DMS 273 (cell line): ENCODE data around the gene AHNAK.
A peak's percentile ranks its signal among the peaks of the same experiment; 100 is the strongest.
"Not testable (repeated sequence)": the region's sequence is repeated elsewhere in the genome, so short reads cannot be mapped to it uniquely, and the experiment has no call there.

Source experiments
- DNase-seq: peaks from one replicate; lab custom pipeline; 2025; ENCODE audit not compliant: unreplicated experiment; lab: John Stamatoyannopoulos, UW

AHNAK gene

DNA sequence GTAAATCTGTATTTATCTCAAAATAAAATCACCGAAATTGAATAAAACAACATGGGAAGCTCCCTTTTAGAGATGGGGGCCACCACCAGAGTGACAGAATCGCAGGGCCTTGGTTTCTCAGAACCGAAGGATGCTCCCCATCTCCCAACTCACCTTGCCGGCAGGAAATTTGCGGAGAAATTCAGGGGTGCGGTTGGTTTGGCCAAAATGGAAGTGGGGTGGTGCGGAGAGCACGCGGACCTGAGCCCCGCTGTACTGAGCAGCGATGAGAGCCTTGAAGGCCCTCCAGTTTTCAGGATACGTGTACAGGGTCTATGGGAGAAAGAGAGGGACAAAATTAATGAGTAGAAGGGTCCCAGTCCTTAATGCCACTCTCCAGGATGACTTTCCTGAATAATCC, 25.8 kb upstream of the AHNAK start:
- no peak for DNase-seq

DNA sequence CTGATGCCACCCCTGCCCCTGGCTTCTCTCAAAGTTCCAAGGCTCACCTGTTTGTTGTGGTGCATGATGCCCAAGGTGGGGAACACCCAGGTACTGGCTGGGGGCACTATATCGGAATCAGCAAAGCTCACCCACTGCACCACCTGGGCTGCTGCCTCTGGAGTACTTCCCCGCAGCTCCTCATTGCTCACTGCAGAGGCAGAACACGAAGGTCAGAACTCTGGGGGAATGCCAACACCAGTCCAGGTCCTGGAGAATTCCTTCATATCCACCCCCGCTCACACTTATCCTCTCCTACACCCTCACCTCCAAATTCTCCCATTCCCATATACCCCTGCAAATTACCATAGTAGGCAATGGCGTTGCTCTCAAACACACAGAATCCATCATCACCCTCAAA, 24.9 kb upstream of the AHNAK start:
- DNase-seq = not testable (repeated sequence)

DNA sequence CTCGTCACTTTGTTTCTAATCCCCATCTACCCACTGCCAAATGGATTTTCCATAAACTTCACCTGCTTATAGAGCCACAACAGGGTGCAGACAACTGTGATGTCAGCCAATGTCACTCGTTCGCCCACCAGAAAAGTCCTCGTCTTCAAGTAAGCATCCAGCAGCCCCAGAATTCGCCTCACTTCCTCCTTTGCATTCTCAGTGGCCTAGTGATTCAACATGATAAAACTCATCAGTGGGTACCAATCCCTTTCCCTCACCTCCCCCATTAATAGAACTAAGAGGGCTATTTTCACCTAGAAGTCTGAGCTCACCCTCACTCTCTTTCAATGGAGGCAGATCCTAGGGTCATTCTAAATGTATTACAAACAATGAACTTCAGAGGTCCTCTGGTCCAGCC, 24.3 kb upstream of the AHNAK start:
- DNase-seq = not testable (repeated sequence)

DNA sequence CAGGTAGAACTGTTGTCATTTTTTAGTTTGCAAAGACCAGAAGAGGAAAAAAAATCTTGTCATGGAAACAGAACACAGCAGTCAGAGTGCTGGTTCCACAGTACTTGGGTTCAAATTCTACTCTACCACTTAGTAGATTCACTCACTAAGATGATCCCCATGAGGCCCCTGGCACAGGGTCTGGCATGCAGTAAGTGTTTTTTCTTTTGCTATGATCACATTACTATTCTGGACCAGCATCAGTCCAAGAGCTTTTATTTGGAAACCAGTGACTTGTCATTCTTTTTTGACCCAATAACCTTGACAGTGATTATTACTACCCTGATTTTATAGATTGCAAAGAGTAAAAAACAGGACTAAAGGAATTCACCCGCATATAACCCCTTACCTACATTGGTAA, 23.0 kb upstream of the AHNAK start:
- DNase-seq = no peak

DNA sequence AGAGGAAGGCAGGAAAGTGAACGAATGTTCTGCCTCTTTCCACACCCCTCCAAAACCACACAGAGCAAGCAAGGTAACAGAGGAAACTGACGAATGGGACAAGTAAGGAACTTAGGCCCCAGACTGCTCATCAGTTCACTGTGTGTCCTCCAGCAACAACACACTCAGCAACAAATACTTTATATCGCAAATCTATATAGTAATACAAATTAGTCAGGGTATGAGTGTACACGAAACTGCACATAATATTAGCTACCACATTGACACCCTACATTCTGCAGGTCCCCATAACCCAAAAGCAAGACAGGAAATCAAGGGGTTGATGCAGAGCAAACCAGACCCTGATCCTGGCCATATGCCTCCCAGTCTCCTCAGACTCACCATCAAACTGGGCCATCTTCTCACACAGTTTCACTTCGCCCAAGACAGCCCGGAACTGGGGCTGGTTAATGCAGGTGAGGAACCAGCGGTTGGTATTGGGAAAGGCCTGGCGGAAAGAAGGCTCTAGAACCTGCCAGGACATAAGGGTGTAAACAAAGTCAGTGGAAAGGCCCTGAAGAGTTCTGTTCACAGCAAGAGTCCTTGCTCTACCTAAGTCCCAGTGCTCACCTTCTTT, 20.5 kb upstream of the AHNAK start:
- DNase-seq = no peak

DNA sequence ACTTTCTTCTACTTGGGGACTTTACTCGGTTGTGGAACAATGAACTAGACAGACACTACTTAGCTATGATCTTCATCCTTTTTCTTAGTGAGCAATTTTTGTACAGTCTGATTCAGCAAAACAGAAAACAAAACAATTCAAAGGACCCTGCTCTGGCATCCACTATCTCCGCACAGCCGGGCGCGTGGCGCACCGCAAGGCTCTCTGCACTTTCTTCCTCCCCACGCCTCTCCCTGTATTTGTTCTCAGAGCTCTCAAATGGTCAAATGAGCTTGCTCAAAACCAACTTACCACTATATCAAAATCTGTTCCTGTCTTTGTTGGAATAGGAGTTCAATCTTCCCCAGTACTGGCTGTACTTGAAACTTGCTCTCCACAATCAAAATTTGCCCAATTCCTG, 19.6 kb upstream of the AHNAK start:
- no peak for DNase-seq

DNA sequence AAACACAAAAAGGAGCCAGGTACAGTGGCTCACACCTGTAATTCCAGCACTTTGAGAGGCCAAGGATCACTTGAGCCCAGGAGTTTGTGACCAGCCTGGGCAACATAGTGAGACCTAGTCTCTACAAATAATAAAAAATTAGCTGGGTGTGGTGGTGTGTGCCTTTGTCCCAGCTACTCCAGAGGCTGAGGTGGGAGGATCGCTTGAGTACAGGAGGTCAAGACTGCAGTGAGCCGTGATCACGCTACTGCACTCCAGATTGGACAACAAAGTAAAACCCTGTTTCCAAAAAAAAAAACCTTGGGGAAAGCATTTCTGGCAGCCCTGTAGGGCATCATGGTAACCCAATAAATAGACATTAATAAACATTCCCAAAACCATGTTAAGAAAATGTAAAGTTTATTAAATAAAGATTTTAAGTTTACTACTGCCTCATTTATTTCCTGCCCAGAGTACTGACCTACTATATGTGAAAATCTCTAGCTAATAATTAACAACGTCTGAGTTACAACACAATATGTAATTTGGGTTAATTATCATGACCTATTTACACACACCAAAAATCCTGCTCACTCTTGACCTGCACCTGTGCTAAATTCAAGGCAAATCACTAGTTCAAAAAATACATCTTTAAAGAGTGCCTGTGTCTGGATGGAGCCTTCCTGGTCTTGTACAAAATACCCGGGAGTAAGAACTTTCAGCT, 18.6 kb upstream of the AHNAK start:
- no peak for DNase-seq

DNA sequence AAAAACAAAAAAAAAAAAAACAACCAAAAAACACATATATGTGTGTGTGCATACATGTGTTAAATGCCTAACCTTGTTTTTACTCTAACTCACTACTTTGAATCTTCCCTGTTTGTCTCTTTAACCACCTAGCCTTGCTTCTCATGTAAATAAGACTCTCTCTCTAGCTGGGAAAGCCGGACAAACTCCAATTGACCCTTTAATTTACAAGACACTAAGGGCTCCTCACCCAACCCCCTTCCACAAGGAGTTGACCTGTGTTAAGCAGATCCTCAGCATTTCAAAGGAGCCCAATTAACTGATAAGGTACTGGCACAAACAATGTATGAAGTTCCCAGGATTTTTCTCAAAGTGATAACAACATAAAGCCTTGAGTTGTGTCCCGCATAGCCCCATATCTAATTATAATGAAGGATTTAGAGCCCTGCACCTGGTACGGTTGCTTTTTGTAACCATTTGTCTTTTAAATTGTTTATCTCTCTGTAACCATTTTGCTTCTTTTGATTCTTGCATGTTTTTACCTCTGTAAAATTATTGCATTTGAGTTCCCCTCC, 15.1 kb upstream of the AHNAK start:
- not testable (repeated sequence) for DNase-seq

DNA sequence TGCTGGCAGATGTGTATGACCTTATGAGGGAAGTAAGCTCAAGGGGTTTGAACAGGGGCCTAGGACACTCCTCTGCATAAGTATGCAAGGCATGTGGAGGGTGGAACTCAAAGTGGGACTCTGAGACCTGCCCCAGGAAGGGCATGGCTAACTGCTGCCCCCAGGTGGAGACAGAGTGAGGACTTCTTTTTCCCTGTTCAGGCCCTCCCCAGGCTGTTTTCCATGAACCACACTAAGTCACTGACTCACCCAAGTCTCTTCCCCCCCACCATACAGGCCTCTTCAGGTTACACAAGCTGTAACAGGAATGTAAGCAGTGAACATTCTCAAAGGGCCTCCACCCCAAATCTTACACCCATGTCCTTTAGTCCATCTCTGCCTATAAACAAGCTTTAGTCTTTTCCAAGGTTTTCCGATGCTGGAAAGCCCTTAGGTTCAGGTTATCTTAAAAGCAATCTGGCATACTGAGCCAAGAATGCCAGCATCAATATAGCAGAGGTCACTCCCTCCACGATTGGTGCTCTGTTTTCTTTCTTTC, 14.0 kb upstream of the AHNAK start:
- DNase-seq = peak; percentile 90

DNA sequence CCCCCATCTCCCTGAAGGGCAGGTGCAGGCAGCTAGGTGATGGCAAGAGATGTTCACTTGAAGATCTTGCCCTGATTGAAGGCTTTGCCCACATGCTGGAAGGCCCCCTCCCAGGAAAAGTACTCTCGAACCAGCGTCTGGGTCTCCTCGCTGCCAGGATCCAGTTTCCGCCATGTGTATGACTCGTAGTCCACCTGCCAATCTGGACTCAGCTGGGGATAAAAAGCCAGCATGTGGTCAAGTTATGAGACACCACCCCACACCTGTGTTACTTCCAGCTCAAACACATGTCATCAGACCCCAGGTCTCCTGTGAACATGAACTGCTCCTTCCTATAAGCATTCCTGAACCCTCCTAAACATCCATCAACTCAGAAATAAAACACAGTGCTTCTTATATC, 13.0 kb upstream of the AHNAK start:
- not testable (repeated sequence) for DNase-seq

DNA sequence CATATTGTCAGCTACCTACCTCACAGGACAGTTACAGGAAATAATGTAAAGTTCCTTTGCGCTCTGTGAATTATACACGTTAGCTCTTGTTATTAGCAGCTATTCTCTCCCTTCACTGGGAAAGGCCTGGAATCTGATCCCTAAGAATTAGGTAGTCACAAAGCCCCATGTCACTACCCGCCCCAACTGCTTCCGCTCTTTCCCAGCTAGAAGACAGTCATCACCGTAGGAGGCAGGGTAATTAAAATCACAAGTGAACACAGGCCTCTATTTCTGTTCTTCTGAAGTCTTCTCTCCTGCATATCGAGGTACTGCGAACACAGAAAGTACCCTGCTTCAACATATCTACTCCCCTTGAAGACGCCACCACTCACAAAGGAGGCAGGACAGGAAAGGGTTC, 12.6 kb upstream of the AHNAK start:
- DNase-seq = no peak

DNA sequence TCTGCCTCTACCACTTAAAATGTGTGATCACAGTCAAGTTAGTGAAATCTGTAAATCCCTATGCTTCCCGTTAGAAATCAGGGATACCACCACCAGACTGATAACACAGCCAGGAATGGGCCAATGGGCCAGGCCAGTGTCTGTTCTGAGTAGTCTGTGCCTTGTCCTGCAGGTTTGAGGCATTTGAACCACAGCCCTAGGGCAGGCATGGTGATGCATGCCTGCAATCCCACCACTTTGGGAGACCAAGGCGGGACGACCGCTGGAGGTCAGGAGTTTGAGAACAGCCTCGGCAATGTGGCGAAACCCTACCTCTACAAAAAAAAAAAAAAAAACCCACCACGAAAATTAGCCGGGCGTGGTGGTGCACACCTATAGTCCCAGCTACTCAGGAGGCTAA, 12.1 kb upstream of the AHNAK start:
- DNase-seq = no peak

DNA sequence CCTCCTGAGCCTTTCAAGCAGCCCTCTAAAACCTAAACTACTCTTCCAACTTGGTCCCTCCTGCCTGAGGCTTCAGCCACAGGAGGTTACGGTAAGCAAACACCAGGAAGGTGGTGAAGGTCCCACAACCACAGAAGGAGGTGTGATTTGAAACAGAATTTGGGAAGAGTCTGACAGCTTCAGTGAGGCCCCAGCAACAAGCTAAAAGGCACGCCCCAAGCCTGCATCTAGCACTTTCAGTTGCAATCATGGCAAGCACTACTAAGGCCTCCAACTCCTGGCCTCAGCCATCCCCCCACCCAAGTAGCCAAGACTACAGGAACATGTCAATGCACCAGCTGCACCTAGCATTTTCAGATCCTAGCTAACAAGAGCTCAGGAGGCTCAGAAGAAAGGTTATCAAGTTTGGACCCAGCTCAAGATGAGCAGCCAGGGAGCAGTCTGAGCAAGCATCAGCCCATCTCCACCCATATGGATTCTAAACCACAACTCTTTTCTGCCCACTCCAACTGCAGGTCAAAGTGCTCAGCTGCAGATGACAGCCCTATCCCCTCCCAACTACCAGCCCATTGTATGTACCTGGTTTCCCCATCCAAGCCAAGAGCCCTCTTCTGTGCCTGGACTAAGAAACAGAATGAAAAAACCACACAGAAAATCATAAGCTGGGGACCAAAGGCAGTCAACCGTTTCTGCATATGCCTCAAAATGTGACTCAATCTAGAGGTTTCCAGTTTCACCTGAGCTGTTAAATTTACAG, 10.4 kb upstream of the AHNAK start:
- peak; percentile 63 for DNase-seq

DNA sequence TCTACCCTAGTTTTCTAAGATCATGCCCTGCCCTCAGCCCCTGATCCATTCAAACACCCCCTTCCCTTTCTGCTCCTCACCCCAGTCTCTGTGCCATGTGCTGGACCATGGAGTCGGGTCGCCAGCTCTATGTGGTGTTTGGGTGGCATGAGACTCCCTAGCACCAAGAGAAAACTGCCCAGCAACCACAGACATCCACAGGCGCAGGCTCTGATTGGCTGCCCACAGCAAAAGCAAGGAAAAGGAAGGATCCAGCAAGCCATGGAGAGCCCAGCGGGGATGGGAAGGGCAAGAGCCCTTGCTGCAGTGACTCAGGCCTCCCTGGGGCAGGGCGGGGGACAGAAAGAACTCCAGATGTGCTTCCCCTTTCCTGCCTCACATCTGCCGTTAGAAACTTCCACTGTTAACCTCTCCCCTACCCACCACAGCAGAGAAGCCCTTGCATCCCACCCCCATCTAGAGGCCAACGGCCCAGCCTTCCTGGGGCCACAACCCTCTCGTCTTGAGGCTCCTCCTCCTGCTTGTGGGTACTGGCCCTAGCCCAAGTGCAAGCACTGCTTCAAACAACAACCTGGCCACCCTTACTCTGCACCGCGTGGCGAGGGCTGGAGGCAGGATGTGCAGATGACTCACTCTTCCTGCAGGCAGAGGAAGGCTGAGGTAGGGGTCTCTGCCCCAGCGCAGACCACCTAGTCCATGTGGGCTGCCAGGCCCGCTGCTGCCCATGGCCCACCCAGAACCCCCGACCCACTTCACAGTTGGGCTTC, 9.7 kb upstream of the AHNAK start:
- peak; percentile 94 for DNase-seq

DNA sequence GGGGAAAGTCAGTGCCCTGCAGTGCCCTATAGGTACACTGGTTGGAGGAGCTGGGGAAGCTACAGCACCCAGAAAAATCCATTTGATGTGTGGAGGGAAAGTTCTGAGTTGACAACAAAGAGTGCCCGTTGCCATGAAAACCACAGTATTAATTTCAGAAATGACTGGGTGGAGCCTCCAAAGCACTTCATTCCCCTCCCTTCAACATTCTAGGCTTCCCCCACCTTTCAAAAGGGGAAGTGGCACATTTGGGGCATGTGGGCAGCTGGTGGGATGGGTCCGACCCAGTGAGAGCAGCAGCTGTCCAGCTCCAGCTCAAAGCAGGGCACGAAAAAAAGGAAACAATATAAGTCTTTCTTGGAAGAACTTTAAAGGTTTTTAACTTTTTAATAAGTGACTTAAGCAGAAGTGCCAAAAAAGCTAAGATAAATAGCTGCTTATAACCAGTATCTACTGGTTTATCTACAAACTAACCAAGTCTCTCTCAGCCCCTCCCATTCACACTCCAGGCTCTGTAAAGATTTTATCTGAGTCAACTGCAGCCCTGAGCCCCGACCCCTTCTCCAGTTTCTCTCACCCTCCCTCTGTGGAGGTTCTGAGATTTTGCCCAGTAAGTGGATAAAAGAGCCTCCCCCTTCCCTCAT, 9.0 kb upstream of the AHNAK start:
- DNase-seq = peak; percentile 77

DNA sequence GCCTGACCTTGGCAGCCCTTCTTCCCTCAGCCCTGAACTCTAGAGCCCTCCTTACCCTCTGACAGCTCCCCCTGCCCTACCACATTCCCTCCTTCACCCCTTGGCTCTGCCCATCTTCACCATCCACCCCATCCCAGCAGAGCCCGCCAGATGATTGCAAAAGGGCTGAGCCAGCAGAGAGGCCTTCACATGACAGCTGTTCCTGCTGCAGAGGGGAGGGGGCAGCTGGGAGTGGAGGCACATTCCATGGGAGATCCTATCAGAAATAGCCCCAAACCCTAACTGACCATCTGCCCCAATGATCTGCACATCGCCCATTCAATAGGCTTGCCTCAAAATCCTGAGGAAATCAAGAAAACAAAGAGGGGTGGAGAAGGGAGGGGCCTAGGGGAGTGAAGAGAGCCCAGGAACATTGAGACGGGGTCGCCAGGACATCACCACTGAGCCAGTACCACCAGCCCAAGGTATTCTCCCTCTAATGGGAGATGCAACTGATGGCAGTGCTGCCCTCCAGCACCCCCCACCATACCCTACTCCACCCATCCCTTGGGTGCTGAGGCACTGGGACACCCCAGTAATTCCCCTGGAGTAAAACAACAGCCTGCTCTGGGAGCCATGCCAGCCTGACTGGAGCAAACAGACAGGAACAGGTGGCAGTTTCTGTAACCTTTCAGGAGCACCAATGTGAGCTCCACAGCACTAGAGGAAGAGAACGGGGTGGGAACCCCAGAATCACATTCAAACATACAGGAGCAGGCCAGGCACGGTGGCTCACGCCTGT, 8.0 kb upstream of the AHNAK start:
- peak; percentile 79 for DNase-seq

DNA sequence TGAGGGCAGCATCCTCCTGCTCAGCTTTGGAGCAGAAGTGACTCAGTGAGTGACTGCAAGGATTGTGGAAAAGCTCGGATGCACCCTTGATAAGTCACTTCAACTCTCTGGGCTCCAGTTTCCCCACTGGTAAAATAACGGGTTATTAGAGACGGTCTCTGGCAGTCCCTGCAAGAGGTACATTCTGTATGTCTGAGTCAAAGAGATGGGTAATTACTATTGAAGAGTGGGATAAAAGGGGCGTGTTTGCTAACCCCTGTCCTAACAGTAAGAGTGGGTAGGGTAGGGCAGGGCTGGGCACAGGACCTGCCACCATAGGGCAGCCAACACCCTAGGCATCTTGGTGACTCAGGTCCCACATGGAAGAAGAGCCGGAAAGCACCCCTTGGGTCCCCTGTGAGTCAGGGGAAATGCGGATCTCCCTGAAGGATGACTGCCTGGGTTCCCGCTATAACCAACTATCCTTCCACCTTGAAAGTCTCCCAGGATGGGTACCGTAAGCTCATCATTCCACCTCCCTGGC, 7.3 kb upstream of the AHNAK start:
- no peak for DNase-seq

DNA sequence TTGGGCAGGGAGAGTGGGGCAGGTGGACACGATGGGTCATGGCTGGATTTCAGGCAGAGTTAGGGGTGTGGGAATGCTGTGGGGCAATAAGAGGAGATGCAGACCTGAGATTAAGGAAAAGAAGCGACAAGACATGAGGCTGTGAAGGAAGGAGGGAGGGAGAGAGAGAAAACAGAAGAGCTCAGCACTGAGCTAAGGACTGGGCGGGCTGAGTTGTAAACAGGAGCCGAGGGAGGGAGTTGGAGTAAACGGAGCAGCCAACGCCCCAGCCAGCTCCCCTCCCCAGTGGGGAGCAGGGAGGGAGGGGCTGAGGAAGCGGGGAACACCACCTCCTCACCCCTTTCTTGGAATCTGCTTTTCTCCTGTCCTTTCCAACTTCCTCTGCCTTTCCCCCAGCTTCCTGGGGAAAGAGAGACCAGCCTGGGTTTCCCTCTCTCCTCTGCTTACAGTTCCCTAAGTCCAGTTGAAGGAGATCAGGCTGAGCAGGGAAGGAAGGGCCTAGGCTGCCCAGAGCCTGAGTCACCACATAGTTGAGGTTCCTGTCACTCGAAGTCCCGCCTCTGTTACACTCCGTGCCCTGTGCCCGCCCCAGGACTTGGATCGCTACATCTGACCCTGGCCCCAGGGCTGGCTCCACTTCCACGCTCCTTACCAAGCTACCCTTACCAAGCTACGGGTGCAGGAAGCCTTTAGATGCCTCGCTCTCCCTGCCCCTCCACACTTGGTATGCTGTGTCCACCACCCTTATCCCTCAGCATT, 6.7 kb upstream of the AHNAK start:
- DNase-seq = peak; percentile 50
